ENCODE measurements around the gene RAD23A. TPM values are rescaled to one million over a fixed set of nuclear protein-coding genes. Genes with fewer than 3 reads are reported as not detected.

Gene RAD23A
- total and polyA plus RNA-seq, 9 of the 15 experiments (the other 6 are each of a cell fraction or from before 2014, with no cell fraction given) = 9.5 to 181 (median 101) TPM

DNA sequence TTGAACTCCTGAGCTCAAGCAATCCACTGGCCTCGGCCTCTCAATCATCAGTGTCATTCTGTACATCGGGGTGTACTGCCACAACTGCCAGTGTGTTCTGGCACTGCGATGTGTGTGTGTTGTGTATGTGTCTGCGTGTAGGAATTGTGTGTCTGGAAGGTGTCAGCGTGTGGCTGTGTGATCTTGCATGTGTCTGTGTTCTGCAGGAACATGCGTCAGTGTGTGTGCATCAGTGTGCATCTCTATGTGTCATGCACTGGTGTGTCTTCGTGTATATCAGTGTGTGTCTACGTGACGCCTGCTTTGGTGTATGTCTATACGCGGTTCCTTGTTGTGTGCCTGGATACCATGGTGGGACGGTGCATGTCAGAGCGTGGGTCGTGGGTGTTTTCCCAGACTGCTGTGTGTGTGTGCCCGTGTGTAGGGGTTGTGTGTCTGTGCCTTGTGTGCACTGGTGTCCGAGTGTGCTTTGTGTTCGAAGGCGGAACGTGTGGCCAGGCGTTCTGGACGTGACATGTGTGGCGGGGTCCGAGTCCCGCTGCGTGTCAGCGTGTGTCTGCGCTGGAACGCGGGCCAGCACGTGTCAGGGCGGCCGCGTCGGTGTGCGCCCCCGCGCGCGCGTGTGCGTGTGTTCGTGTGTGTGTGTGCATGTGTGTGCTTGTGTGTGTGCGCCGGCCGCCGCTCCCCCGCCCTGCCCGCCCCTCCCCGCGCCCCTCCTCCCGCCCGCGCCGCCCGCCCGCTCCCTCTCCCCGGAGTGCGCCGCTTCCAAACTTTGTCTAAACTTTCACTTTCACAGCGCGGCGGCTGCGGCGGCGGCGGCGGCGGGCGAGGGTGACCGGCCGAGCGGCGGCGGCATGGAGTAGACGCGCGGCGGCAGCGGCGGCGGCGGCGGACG is 49.3 kb downstream of the RAD23A start, which contains the start of gene NFIX (continued):
- TF ChIP-seq PHF8 (IDR thresholded peaks at IDR 0.05; ENCODE audit: borderline replicate concordance, low read length) (peak; percentile 19; the same call in 1 of the 2 replicates), NFYB (IDR thresholded peaks at IDR 0.05; ENCODE audit: extremely low read depth, insufficient read length) (no peak), POLR3A (IDR thresholded peaks at IDR 0.05; ENCODE audit: borderline replicate concordance, extremely low read depth, insufficient read depth, insufficient read length) (no peak), MECOM (CRISPR knock-in tag; IDR thresholded peaks at IDR 0.05) (no peak), ATF3 (IDR thresholded peaks at IDR 0.05) (no peak), ATF3 (CRISPR knock-in tag; conservative IDR thresholded peaks at IDR 0.05) (no peak), NFRKB (IDR thresholded peaks at IDR 0.05; ENCODE audit: low read depth) (peak; percentile 38; the same call in 1 of the 2 replicates), SMC3 (conservative IDR thresholded peaks at IDR 0.05; ENCODE audit: insufficient read depth, low read depth, low read length) (no peak), THAP12 (CRISPR knock-in tag; IDR thresholded peaks at IDR 0.05) (peak; percentile 35; the same call in 1 of the 2 replicates), EZH2 (IDR thresholded peaks at IDR 0.05; ENCODE audit: borderline replicate concordance, low read depth, low read length) (no peak), ZNF23 (CRISPR knock-in tag; IDR thresholded peaks at IDR 0.05) (no peak), MXD1 (CRISPR knock-in tag; IDR thresholded peaks at IDR 0.05; ENCODE audit: borderline replicate concordance, poor library complexity, severe bottlenecking) (no peak), SIRT6 (IDR thresholded peaks at IDR 0.05; ENCODE audit: low read depth, low read length) (no peak), MED1 (CRISPR knock-in tag; IDR thresholded peaks at IDR 0.05; ENCODE audit: borderline replicate concordance) (0 out of 2 replicates have a peak, but pooled peaks have one; percentile 16), E2F4 (CRISPR knock-in tag; IDR thresholded peaks at IDR 0.05; ENCODE audit: low read depth) (peak; percentile 83), KDM1A (IDR thresholded peaks at IDR 0.05) (peak in 1 of 2 experiments; percentile 63; a peak in 2 of 4 replicates)
- TF ChIP-seq, protein P1, sequence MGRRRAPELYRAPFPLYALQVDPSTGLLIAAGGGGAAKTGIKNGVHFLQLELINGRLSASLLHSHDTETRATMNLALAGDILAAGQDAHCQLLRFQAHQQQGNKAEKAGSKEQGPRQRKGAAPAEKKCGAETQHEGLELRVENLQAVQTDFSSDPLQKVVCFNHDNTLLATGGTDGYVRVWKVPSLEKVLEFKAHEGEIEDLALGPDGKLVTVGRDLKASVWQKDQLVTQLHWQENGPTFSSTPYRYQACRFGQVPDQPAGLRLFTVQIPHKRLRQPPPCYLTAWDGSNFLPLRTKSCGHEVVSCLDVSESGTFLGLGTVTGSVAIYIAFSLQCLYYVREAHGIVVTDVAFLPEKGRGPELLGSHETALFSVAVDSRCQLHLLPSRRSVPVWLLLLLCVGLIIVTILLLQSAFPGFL (CRISPR knock-in tag; IDR thresholded peaks at IDR 0.05) = no peak
- TF ChIP-seq, protein P2, sequence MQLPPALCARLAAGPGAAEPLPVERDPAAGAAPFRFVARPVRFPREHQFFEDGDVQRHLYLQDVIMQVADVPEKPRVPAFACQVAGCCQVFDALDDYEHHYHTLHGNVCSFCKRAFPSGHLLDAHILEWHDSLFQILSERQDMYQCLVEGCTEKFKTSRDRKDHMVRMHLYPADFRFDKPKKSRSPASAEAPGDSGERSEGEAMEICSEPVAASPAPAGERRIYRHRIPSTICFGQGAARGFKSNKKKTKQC (CRISPR knock-in tag; IDR thresholded peaks at IDR 0.05) = peak; percentile 76

Data from K562 (cell line).